ENCODE data around the gene AGK.

DNA sequence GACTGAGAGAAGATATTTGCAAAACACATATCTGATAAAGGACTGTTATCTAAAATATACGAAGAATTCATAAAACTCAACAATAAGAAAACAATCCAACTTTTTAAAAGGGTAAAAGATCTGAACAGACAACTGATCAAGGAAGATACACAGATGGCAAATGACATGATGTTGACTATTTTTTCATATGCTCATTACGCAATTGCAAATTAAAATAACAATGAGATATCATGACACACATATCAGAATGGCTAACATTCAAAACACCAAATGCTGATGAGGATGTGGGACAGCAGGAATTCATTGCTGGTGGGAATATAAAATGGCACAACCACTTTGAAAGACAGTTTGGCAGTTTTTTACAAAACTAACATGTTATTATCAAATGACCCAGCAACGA lies 141.9 kb downstream of the AGK start:
- TF ChIP-seq, protein P1, sequence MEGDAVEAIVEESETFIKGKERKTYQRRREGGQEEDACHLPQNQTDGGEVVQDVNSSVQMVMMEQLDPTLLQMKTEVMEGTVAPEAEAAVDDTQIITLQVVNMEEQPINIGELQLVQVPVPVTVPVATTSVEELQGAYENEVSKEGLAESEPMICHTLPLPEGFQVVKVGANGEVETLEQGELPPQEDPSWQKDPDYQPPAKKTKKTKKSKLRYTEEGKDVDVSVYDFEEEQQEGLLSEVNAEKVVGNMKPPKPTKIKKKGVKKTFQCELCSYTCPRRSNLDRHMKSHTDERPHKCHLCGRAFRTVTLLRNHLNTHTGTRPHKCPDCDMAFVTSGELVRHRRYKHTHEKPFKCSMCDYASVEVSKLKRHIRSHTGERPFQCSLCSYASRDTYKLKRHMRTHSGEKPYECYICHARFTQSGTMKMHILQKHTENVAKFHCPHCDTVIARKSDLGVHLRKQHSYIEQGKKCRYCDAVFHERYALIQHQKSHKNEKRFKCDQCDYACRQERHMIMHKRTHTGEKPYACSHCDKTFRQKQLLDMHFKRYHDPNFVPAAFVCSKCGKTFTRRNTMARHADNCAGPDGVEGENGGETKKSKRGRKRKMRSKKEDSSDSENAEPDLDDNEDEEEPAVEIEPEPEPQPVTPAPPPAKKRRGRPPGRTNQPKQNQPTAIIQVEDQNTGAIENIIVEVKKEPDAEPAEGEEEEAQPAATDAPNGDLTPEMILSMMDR (IDR thresholded peaks at IDR 0.05; ENCODE audit: insufficient read depth, low read length) = no peak
- TF ChIP-seq GABPA (IDR thresholded peaks at IDR 0.05; ENCODE audit: low read depth) (no peak), POLR2AphosphoS5 (IDR thresholded peaks at IDR 0.05; ENCODE audit: low read depth) (no peak)

Measured in HL-60 (cell line).